CD4-positive, alpha-beta T cell treated with Interleukin-17A for 4 hours (primary cell): ENCODE data around the gene IHH.

Experiments
- DNase-seq: peaks from one replicate; pipeline ENCODE4 v3.0.0-alpha.2; 2020; ENCODE audit warnings: mixed read lengths

The IHH gene

GRCh38 chr2:219037783-219038499 lies 22.8 kb downstream of the IHH start:
- no peak for DNase-seq

GRCh38 chr2:219035942-219036341 lies 24.8 kb downstream of the IHH start:
- DNase-seq = no peak

GRCh38 chr2:219034823-219035222 lies 25.9 kb downstream of the IHH start:
- DNase-seq = no peak

GRCh38 chr2:219032051-219032745 lies 28.5 kb downstream of the IHH start:
- DNase-seq = no peak

- no peak for DNase-seq
Measured at GRCh38 chr2:219031005-219031738, 29.5 kb downstream of the IHH start.

GRCh38 chr2:219030177-219030940 lies 30.4 kb downstream of the IHH start:
- DNase-seq = no peak

- peak; percentile 84 for DNase-seq
Measured at GRCh38 chr2:219029829-219030165, 30.9 kb downstream of the IHH start.

GRCh38 chr2:219028996-219029828 lies 31.5 kb downstream of the IHH start:
- DNase-seq = no peak

- DNase-seq = no peak
Measured at GRCh38 chr2:219028141-219028540, 32.6 kb downstream of the IHH start.

- no peak for DNase-seq
Measured at GRCh38 chr2:219027511-219028055, 33.1 kb downstream of the IHH start.

GRCh38 chr2:219026946-219027345 lies 33.8 kb downstream of the IHH start:
- no peak for DNase-seq

GRCh38 chr2:219025637-219026585 lies 34.8 kb downstream of the IHH start:
- no peak for DNase-seq

GRCh38 chr2:219024059-219024458 lies 36.7 kb downstream of the IHH start:
- DNase-seq = no peak

- DNase-seq = no peak
Measured at GRCh38 chr2:219023045-219023605, 37.6 kb downstream of the IHH start.

- no peak for DNase-seq
Measured at GRCh38 chr2:219022616-219023015, 38.1 kb downstream of the IHH start.

GRCh38 chr2:219022041-219022440 lies 38.7 kb downstream of the IHH start:
- DNase-seq = no peak

GRCh38 chr2:219021591-219021990 lies 39.1 kb downstream of the IHH start:
- DNase-seq = no peak

GRCh38 chr2:219020604-219021365 lies 39.9 kb downstream of the IHH start:
- DNase-seq = no peak

GRCh38 chr2:219019436-219019835 lies 41.3 kb downstream of the IHH start:
- no peak for DNase-seq

GRCh38 chr2:219018726-219019125 lies 42.0 kb downstream of the IHH start:
- DNase-seq = no peak
